Neural cell (in vitro differentiated cells): ENCODE results near the gene TMEM168. TPM values are rescaled to one million over a fixed set of nuclear protein-coding genes. Genes with fewer than 3 reads are reported as not detected.

ENCODE experiments used
- H2AFZ ChIP-seq: fragments of 200-600, 300-800 bp; sonication (generic), shearing (Covaris generic); 2 replicates; pipeline ENCODE4 v1.6.0; 2014; ENCODE audit warnings: low read depth, mild to moderate bottlenecking, antibody characterized with exemption, low read length, moderate library complexity
- H3F3A ChIP-seq: fragments of 200-600 bp; shearing (Covaris generic); 2 replicates; pipeline ENCODE4 v1.6.1; 2016; ENCODE audit warnings: mild to moderate bottlenecking, moderate library complexity, mixed read lengths, antibody characterized with exemption, low read length; ENCODE audit not compliant: insufficient read depth, poor library complexity, severe bottlenecking
- H3K27ac ChIP-seq: fragments of 200-600, 300-800 bp; sonication (generic), shearing (Covaris generic); 2 replicates; pipeline ENCODE4 v1.5.1; 2014; ENCODE audit warnings: mild to moderate bottlenecking, low read length, moderate library complexity
- H3K27me3 ChIP-seq: fragments of 300-800, 200-600 bp; sonication (generic), shearing (Covaris generic); 2 replicates; pipeline ENCODE4 v1.6.0; 2014; ENCODE audit warnings: mild to moderate bottlenecking, low read depth, low read length, moderate library complexity; ENCODE audit not compliant: insufficient read depth
- H3K36me3 ChIP-seq: fragments of 300-800, 200-600 bp; sonication (generic), shearing (Covaris generic); 2 replicates; pipeline ENCODE4 v1.5.1; 2014; ENCODE audit warnings: mild to moderate bottlenecking, antibody characterized with exemption, low read length, moderate library complexity; ENCODE audit not compliant: insufficient read depth
- H3K4me2 ChIP-seq: fragments of 300-800, 200-600 bp; sonication (generic), shearing (Covaris generic); 2 replicates; pipeline ENCODE4 v1.6.0; 2014; ENCODE audit warnings: mild to moderate bottlenecking, low read length
- H3K4me3 ChIP-seq: fragments of 300-800, 200-600 bp; sonication (generic), shearing (Covaris generic); 2 replicates; pipeline ENCODE4 v1.5.1; 2014; ENCODE audit warnings: mild to moderate bottlenecking, low read length, moderate library complexity
- H3K79me2 ChIP-seq: fragments of 200-600 bp; shearing (Covaris generic); replicated peaks from 2 replicates; pipeline ENCODE4 v1.6.0; 2014; ENCODE audit warnings: mild to moderate bottlenecking, low read length, moderate library complexity; ENCODE audit not compliant: insufficient read depth
- H3K9ac ChIP-seq: fragments of 300-800, 200-600 bp; sonication (generic), shearing (Covaris generic); 2 replicates; pipeline ENCODE4 v1.6.1; 2016; ENCODE audit warnings: mild to moderate bottlenecking, low read length, mixed read lengths
- H3K9me2 ChIP-seq: fragments of 200-600 bp; shearing (Covaris generic); 2 replicates; pipeline ENCODE4 v1.6.1; 2016; ENCODE audit warnings: mild to moderate bottlenecking, low read length, mixed read lengths; ENCODE audit not compliant: insufficient read depth
- H3K9me3 ChIP-seq: fragments of 200-600, 300-800 bp; sonication (generic), shearing (Covaris generic); 2 replicates; pipeline ENCODE4 v1.6.1; 2016; ENCODE audit warnings: mild to moderate bottlenecking, mixed run types, low read length, moderate library complexity, mixed read lengths
- H4K20me1 ChIP-seq: fragments of 200-600 bp; shearing (Covaris generic); 2 replicates; pipeline ENCODE4 v1.6.1; 2016; ENCODE audit warnings: mild to moderate bottlenecking, mixed run types; ENCODE audit not compliant: insufficient read depth
- CTCF ChIP-seq: fragments of 450-650 bp; IDR thresholded peaks from 2 replicates; pipeline ENCODE4 v1.5.1; 2014; ENCODE audit warnings: antibody characterized with exemption, mild to moderate bottlenecking, moderate library complexity; ENCODE audit not compliant: poor library complexity, severe bottlenecking
- EP300 ChIP-seq: fragments of 450-650 bp; conservative IDR thresholded peaks from 2 replicates; pipeline ENCODE4 v1.6.1; 2014; ENCODE audit warnings: antibody characterized with exemption, mild to moderate bottlenecking, moderate library complexity; ENCODE audit not compliant: poor library complexity, severe bottlenecking
- EZH2 ChIP-seq: fragments of 200-600, 300-800 bp; shearing (Covaris generic), sonication (generic); IDR thresholded peaks from 2 replicates; pipeline ENCODE4 v1.6.1; 2014; ENCODE audit warnings: antibody characterized with exemption, low read length, borderline replicate concordance, mild to moderate bottlenecking; ENCODE audit not compliant: insufficient read depth, poor library complexity, severe bottlenecking
- MXI1 ChIP-seq: fragments of 450-650 bp; conservative IDR thresholded peaks from 2 replicates; pipeline ENCODE4 v1.6.1; 2014; ENCODE audit warnings: antibody characterized with exemption, mild to moderate bottlenecking; ENCODE audit not compliant: poor library complexity, severe bottlenecking
- POLR2AphosphoS5 ChIP-seq: IDR thresholded peaks from 2 replicates; pipeline ENCODE4 v1.6.1; 2012
- RAD21 ChIP-seq: fragments of 450-650 bp; conservative IDR thresholded peaks from 2 replicates; pipeline ENCODE4 v1.6.1; 2014; ENCODE audit warnings: antibody characterized with exemption, mild to moderate bottlenecking, moderate library complexity
- SMC3 ChIP-seq: fragments of 450-650 bp; conservative IDR thresholded peaks from 2 replicates; pipeline ENCODE4 v1.6.1; 2014; ENCODE audit warnings: antibody characterized with exemption, mild to moderate bottlenecking, moderate library complexity; ENCODE audit not compliant: poor library complexity
- TAF1 ChIP-seq: IDR thresholded peaks from 2 replicates; pipeline ENCODE4 v1.6.1; 2012; ENCODE audit warnings: low read depth
- polyA plus RNA-seq: library from polyadenylated mRNA; depleted of rRNA; stranded (reverse); fragments of >200 nt; gene quantifications from 2 replicates; pipeline ENCODE4 v1.2.3, GENCODE V29; 2014
- TF ChIP-seq, protein P1 (sequence below): IDR thresholded peaks from 2 replicates; pipeline ENCODE4 v1.6.1; 2012; ENCODE audit warnings: borderline replicate concordance

The TMEM168 gene
- polyA plus RNA-seq, 1 donor from 2014 or later: 21.9 TPM

DNA sequence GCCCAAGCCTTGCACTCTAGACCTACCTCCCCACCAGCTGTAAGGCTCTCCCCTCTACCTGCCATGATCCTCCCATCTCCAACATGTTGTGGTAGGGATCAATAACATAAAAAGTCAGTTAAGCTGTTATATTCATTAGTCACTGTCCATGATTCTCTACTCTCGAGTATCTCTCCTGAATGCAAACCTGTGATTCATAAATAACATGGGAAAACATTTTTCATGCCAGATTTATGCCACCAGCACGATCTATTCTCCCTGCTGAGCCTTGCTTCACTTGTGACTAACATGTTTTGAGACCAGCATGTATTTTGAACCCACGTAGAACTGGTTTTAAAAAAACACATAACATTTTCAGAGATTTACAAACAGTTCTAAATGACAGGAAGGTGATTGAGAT is 30.3 kb downstream of the TMEM168 start:
- Histone ChIP-seq H3K9ac (no peak overlapping the region), H4K20me1 (no peaks in the 10 kb centered on the region), H3K9me3 (no peaks in the 10 kb centered on the region), H3K9me2 (no peaks in the 10 kb centered on the region), H3K27ac (no peak overlapping the region), H3K79me2 (no peaks in the 10 kb centered on the region), H3K27me3 (no peaks in the 10 kb centered on the region), H3K4me3 (no peak overlapping the region), H3F3A (no peaks in the 10 kb centered on the region), H2AFZ (no peak overlapping the region), H3K4me2 (no peak overlapping the region), H3K36me3 (no peaks in the 10 kb centered on the region)
- TF ChIP-seq RAD21: no peak

GRCh38 chr7:112757337-112757736 is 32.9 kb downstream of the TMEM168 start:
- no peak overlapping the region for H3K4me2 ChIP-seq
- no peak overlapping the region for H3K27ac ChIP-seq
- TF ChIP-seq RAD21 (no peak), MXI1 (no peak)
- no peaks in the 10 kb centered on the region for H3K9me2 ChIP-seq
- no peaks in the 10 kb centered on the region for H3K9me3 ChIP-seq
- H3K79me2 ChIP-seq: no peaks in the 10 kb centered on the region
- H3F3A ChIP-seq: no peaks in the 10 kb centered on the region
- no peaks in the 10 kb centered on the region for H3K27me3 ChIP-seq
- H3K9ac ChIP-seq: no peak overlapping the region
- H4K20me1 ChIP-seq: no peaks in the 10 kb centered on the region
- H3K4me3 ChIP-seq: no peak overlapping the region
- H2AFZ ChIP-seq: no peak overlapping the region
- no peaks in the 10 kb centered on the region for H3K36me3 ChIP-seq

DNA sequence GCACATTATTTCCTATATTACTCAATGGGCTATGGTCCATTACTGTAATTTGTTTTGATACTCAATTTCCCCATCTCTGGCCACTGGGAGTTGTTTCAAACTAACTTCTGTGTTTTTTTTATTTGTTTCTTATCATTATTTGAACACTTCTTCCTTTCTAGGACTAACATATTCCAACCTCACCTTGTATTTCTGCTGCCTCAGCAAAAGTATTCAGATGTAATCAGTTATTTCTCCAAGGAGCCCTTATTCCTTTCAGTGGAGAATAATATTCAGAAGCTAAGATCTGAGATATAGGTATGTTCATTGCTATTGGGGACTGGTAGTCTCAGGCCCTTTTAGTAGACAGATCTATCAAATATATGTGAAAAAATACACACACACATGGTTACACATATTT is 36.9 kb downstream of the TMEM168 start:
- H2AFZ ChIP-seq: no peak overlapping the region
- H3K9ac ChIP-seq: no peak overlapping the region
- no peaks in the 10 kb centered on the region for H3K9me3 ChIP-seq
- H3K4me2 ChIP-seq: peak overlapping the region; percentile 1
- no peaks in the 10 kb centered on the region for H3K79me2 ChIP-seq
- no peaks in the 10 kb centered on the region for H4K20me1 ChIP-seq
- H3F3A ChIP-seq: peaks cover 3% of the 10 kb centered on the region
- no peaks in the 10 kb centered on the region for H3K27me3 ChIP-seq
- no peak for TF ChIP-seq SMC3
- TF ChIP-seq POLR2AphosphoS5: no peak
- no peak for TF ChIP-seq TAF1
- TF ChIP-seq EP300: no peak
- TF ChIP-seq, protein P1, sequence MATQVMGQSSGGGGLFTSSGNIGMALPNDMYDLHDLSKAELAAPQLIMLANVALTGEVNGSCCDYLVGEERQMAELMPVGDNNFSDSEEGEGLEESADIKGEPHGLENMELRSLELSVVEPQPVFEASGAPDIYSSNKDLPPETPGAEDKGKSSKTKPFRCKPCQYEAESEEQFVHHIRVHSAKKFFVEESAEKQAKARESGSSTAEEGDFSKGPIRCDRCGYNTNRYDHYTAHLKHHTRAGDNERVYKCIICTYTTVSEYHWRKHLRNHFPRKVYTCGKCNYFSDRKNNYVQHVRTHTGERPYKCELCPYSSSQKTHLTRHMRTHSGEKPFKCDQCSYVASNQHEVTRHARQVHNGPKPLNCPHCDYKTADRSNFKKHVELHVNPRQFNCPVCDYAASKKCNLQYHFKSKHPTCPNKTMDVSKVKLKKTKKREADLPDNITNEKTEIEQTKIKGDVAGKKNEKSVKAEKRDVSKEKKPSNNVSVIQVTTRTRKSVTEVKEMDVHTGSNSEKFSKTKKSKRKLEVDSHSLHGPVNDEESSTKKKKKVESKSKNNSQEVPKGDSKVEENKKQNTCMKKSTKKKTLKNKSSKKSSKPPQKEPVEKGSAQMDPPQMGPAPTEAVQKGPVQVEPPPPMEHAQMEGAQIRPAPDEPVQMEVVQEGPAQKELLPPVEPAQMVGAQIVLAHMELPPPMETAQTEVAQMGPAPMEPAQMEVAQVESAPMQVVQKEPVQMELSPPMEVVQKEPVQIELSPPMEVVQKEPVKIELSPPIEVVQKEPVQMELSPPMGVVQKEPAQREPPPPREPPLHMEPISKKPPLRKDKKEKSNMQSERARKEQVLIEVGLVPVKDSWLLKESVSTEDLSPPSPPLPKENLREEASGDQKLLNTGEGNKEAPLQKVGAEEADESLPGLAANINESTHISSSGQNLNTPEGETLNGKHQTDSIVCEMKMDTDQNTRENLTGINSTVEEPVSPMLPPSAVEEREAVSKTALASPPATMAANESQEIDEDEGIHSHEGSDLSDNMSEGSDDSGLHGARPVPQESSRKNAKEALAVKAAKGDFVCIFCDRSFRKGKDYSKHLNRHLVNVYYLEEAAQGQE: no peak
- no peak for TF ChIP-seq MXI1
- no peak for TF ChIP-seq CTCF
- no peak for TF ChIP-seq EZH2
- TF ChIP-seq RAD21: no peak
- no peak overlapping the region for H3K27ac ChIP-seq
- no peak overlapping the region for H3K4me3 ChIP-seq
- H3K36me3 ChIP-seq: no peaks in the 10 kb centered on the region
- H3K9me2 ChIP-seq: no peaks in the 10 kb centered on the region
